ENCODE data around the gene TAS1R3.

- TF ChIP-seq ASH2L (IDR thresholded peaks at IDR 0.05; ENCODE audit: borderline replicate concordance, low read depth) (no peak), CTCF (IDR thresholded peaks at IDR 0.05 in 2 of 3, conservative IDR thresholded peaks at IDR 0.05 in 1 of 3; ENCODE audit: control insufficient read depth in 2 of 3, extremely low read depth in 1 of 3, insufficient read depth in 1 of 3, low read depth in 3 of 3, low read length in 3 of 3) (no peak)
Measured at GRCh38 chr1:1365875-1366698, 35.0 kb downstream of the TAS1R3 start.

Measured in GM12878 (cell line).